ENCODE data around the gene PKMYT1.
A peak's percentile ranks its signal among the peaks of the same experiment; 100 is the strongest.

PKMYT1 gene

DNA sequence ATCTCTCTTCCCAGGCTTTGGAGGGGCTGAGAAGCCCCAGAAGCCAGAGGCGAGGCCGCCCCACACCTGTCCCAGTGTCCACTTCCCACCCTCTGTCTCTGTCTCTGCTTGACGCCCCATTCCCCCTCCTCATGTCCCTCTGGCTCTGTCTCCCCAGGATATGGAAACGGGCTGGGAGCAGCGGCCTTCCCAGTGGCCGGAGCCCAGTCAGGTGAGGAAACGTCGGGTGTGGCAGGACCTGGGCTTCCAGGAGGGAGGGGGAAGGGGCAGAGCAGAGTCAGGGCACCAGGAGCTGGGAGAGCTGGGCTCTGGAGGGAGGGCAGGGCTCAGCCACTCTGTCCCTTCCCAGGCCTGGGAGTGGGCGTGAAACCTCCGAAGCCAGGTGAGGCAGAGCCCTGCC, 10.6 kb upstream of the PKMYT1 start:
- ChIA-PET CTCF (no interaction called here), POLR2A (interaction anchor here (2.0 kb wide), 2 partner anchors 10 to 11 kb away, joined by 4 to 8 read pairs; partner anchors contain the start of gene PKMYT1)
- TF ChIP-seq CTBP1 (IDR thresholded peaks at IDR 0.05; ENCODE audit: borderline replicate concordance) (no peak), L3MBTL2 (conservative IDR thresholded peaks at IDR 0.05) (no peak), ARNT (IDR thresholded peaks at IDR 0.05) (no peak), FOXK2 (IDR thresholded peaks at IDR 0.05) (no peak), SP1 (IDR thresholded peaks at IDR 0.05) (no peak), HDGF (IDR thresholded peaks at IDR 0.05; ENCODE audit: borderline replicate concordance) (no peak), TARDBP (IDR thresholded peaks at IDR 0.05) (no peak), FOXA1 (IDR thresholded peaks at IDR 0.05) (no peak), BHLHE40 (IDR thresholded peaks at IDR 0.05; ENCODE audit: borderline replicate concordance) (no peak), PKNOX1 (IDR thresholded peaks at IDR 0.05) (no peak), SUZ12 (IDR thresholded peaks at IDR 0.05) (no peak), ELF4 (IDR thresholded peaks at IDR 0.05) (no peak), ZNF384 (IDR thresholded peaks at IDR 0.05) (no peak), NFRKB (IDR thresholded peaks at IDR 0.05) (no peak), FOXM1 (IDR thresholded peaks at IDR 0.05; ENCODE audit: borderline replicate concordance) (no peak), LEF1 (IDR thresholded peaks at IDR 0.05; ENCODE audit: borderline replicate concordance) (no peak)
- DNase-seq (ENCODE audit: extremely low spot score): no peak

DNA sequence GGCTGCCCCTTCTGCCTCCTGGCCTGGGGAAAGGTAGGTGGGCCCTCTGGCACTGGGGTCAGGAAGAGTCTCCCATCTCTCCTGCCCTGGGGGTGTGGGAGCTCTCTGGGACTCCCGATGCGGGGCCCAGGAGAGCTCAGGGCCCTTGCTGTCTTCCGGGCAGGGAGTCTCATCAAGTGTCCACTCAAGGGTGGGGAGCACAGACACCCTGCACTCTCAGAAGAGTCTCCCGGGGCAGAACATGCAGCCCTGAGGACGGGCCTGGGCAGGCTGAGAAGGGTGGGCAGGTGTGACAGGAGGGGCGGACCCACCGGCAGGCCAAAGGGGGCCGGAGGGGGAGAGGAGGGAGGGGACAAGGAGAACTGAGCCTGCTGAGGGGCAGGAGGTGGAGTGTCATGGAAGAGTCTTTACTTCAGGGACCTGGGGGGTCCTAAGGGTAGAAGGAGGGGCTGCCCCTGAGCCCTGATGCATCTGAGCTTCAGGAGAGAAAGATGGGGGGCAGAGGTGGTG, 8.4 kb upstream of the PKMYT1 start:
- no peak for TF ChIP-seq ELF4 (IDR thresholded peaks at IDR 0.05)
- TF ChIP-seq FOXM1 (IDR thresholded peaks at IDR 0.05; ENCODE audit: borderline replicate concordance): no peak
- no peak for TF ChIP-seq TARDBP (IDR thresholded peaks at IDR 0.05)
- no peak for TF ChIP-seq PKNOX1 (IDR thresholded peaks at IDR 0.05)
- TF ChIP-seq ARNT (IDR thresholded peaks at IDR 0.05): no peak
- no peak for TF ChIP-seq L3MBTL2 (conservative IDR thresholded peaks at IDR 0.05)
- TF ChIP-seq SUZ12 (IDR thresholded peaks at IDR 0.05): no peak
- no peak for TF ChIP-seq ZNF384 (IDR thresholded peaks at IDR 0.05)
- no peak for TF ChIP-seq FOXA1 (IDR thresholded peaks at IDR 0.05)
- no peak for TF ChIP-seq HDGF (IDR thresholded peaks at IDR 0.05; ENCODE audit: borderline replicate concordance)
- no peak for TF ChIP-seq SP1 (IDR thresholded peaks at IDR 0.05)
- TF ChIP-seq NFRKB (IDR thresholded peaks at IDR 0.05): no peak
- DNase-seq (ENCODE audit: extremely low spot score): no peak
- CTCF ChIA-PET: no interaction called here
- POLR2A ChIA-PET: interaction anchor here (0.7 to 2.0 kb wide), 3 partner anchors 8 to 146 kb away, joined by 3 to 4 read pairs (median 4); partner anchors contain the start of genes PKMYT1 and ZNF213

- TF ChIP-seq SUZ12 (IDR thresholded peaks at IDR 0.05): no peak
- no peak for TF ChIP-seq LEF1 (IDR thresholded peaks at IDR 0.05; ENCODE audit: borderline replicate concordance)
- TF ChIP-seq BHLHE40 (IDR thresholded peaks at IDR 0.05; ENCODE audit: borderline replicate concordance): no peak
- peak; percentile 74 for TF ChIP-seq PKNOX1 (IDR thresholded peaks at IDR 0.05)
- no peak for DNase-seq (ENCODE audit: extremely low spot score)
- CTCF ChIA-PET: interaction anchor here (1.1 kb wide), 1 partner anchor 31 kb away, joined by 3 read pairs; no protein-coding TSS in a partner anchor
- POLR2A ChIA-PET: interaction anchor here (1.2 kb wide), 1 partner anchor 147 kb away, joined by 3 read pairs; the partner anchor contains the start of gene ZNF213
These were observed 7.6 kb upstream of the PKMYT1 start for GRCh38 chr16:2987833-2988232.

- CTCF ChIA-PET: interaction anchor here (1.1 kb wide), 1 partner anchor 31 kb away, joined by 3 read pairs; no protein-coding TSS in a partner anchor
- TF ChIP-seq ARNT (IDR thresholded peaks at IDR 0.05): no peak
- no peak for TF ChIP-seq CTBP1 (IDR thresholded peaks at IDR 0.05; ENCODE audit: borderline replicate concordance)
- TF ChIP-seq FOXM1 (IDR thresholded peaks at IDR 0.05; ENCODE audit: borderline replicate concordance): no peak
- no peak for TF ChIP-seq FOXA1 (IDR thresholded peaks at IDR 0.05)
- TF ChIP-seq TARDBP (IDR thresholded peaks at IDR 0.05): no peak
- no peak for TF ChIP-seq PKNOX1 (IDR thresholded peaks at IDR 0.05)
- no peak for TF ChIP-seq FOXK2 (IDR thresholded peaks at IDR 0.05)
- TF ChIP-seq SP1 (IDR thresholded peaks at IDR 0.05): no peak
- no peak for TF ChIP-seq NFRKB (IDR thresholded peaks at IDR 0.05)
- no peak for DNase-seq (ENCODE audit: extremely low spot score)
- POLR2A ChIA-PET: interaction anchor here (1.2 kb wide), 1 partner anchor 147 kb away, joined by 3 read pairs; the partner anchor contains the start of gene ZNF213
These were observed 7.0 kb upstream of the PKMYT1 start for GRCh38 chr16:2987286-2987685.

DNA sequence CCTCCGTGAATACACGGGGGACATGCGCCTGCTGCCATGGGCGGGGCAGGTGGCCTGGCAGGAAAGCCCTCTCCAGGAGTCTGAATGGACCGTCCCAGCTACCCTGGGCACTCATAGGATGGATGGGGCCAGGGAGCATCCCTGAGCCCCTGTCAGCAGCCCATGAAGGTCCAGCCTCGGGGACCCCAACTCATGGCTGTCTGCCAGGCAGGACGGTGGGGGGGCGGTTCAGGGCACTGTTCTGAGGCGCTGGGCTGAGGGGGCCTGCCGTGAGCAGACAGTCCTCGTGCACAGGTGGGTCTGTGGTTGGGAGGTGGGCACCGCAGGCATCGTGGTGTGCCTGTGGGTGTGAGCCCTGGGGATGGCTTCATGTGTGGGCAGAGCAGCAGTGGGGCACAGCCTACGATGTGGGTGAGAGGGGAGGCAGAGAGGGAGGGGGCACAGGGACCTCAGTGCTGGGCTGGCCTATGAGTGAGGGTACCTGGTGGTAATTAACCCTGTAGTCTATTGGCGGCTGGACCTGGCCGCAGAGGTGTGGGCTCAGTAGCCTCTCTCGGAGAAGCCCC, 6.5 kb upstream of the PKMYT1 start:
- TF ChIP-seq PKNOX1 (IDR thresholded peaks at IDR 0.05) (no peak), HDGF (IDR thresholded peaks at IDR 0.05; ENCODE audit: borderline replicate concordance) (no peak), TARDBP (IDR thresholded peaks at IDR 0.05) (no peak), ZNF384 (IDR thresholded peaks at IDR 0.05) (no peak), NFRKB (IDR thresholded peaks at IDR 0.05) (no peak), ARNT (IDR thresholded peaks at IDR 0.05) (no peak), FOXM1 (IDR thresholded peaks at IDR 0.05; ENCODE audit: borderline replicate concordance) (no peak), LEF1 (IDR thresholded peaks at IDR 0.05; ENCODE audit: borderline replicate concordance) (no peak), SP1 (IDR thresholded peaks at IDR 0.05) (no peak), ELF4 (IDR thresholded peaks at IDR 0.05) (no peak), CTBP1 (IDR thresholded peaks at IDR 0.05; ENCODE audit: borderline replicate concordance) (no peak), SUZ12 (IDR thresholded peaks at IDR 0.05) (no peak), L3MBTL2 (conservative IDR thresholded peaks at IDR 0.05) (no peak)
- POLR2A ChIA-PET: no interaction called here
- CTCF ChIA-PET: interaction anchor here (1.1 kb wide), 1 partner anchor 32 kb away, joined by 3 read pairs; no protein-coding TSS in a partner anchor
- DNase-seq (ENCODE audit: extremely low spot score): no peak

Measured in HEK293T (cell line).